Activated CD8-positive, alpha-beta memory T cell treated with anti-CD3 and anti-CD28 coated beads for 1 hour (primary cell): ENCODE data around the gene NPPB.

Experiments used
- DNase-seq, 2 donors: peaks; one replicate each; pipeline ENCODE4 v3.0.0-alpha.2; 2020; ENCODE audit warnings: low read depth in 1 of 2; ENCODE audit errors: extremely low read depth in 1 of 2

NPPB gene

GRCh38 chr1:11836955-11837766 lies 21.6 kb downstream of the NPPB start:
- no peak for DNase-seq

GRCh38 chr1:11835441-11836225 lies 23.1 kb downstream of the NPPB start:
- no peak for DNase-seq

GRCh38 chr1:11833900-11834299 lies 24.8 kb downstream of the NPPB start:
- DNase-seq, result no peak

GRCh38 chr1:11833497-11833896 lies 25.2 kb downstream of the NPPB start:
- DNase-seq, result no peak

- DNase-seq, result no peak
Observed at GRCh38 chr1:11831945-11832725, 26.6 kb downstream of the NPPB start.

GRCh38 chr1:11828511-11828910 lies 30.2 kb downstream of the NPPB start:
- DNase-seq, result no peak

- DNase-seq, result no peak
Observed at GRCh38 chr1:11826946-11827345, 31.8 kb downstream of the NPPB start.

- DNase-seq, result no peak
Observed at GRCh38 chr1:11825131-11825530, 33.6 kb downstream of the NPPB start.

- no peak for DNase-seq
Observed at GRCh38 chr1:11823366-11824137, 35.2 kb downstream of the NPPB start.

GRCh38 chr1:11822091-11822490 lies 36.7 kb downstream of the NPPB start:
- DNase-seq, result no peak

GRCh38 chr1:11817192-11817591 lies 41.6 kb downstream of the NPPB start:
- DNase-seq, result no peak

GRCh38 chr1:11813021-11813420 lies 45.7 kb downstream of the NPPB start:
- no peak for DNase-seq
